OCI-LY3 (cell line): ENCODE results near the gene ARMC6.

Source experiments
- H2AFZ ChIP-seq: fragments of 200-600, 300-600 bp; shearing (Covaris generic); 2 replicates; pipeline ENCODE4 v1.6.0; 2014; ENCODE audit warnings: antibody characterized with exemption, low read depth, low read length
- H3K27ac ChIP-seq: fragments of 200-600, 300-600 bp; sonication (generic); 2 replicates; pipeline ENCODE4 v1.5.1; 2014; ENCODE audit warnings: mild to moderate bottlenecking, low read length, moderate library complexity, mixed read lengths
- H3K27me3 ChIP-seq: fragments of 200-600, 300-600 bp; sonication (generic); 2 replicates; pipeline ENCODE4 v1.6.1; 2014; ENCODE audit warnings: low read depth, low read length, mixed read lengths
- H3K36me3 ChIP-seq: fragments of 200-600, 300-600 bp; sonication (generic); replicated peaks from 2 replicates; pipeline ENCODE3; 2014; ENCODE audit warnings: low read depth, low read length, mixed read lengths
- H3K4me1 ChIP-seq: fragments of 300-600, 200-600 bp; sonication (generic); 2 replicates; pipeline ENCODE4 v1.6.1; 2014; ENCODE audit warnings: low read length, mixed read lengths
- H3K4me2 ChIP-seq: fragments of 200-600, 300-600 bp; sonication (generic); 2 replicates; pipeline ENCODE4 v1.6.1; 2014; ENCODE audit warnings: low read length, mixed read lengths
- H3K4me3 ChIP-seq: fragments of 300-600, 200-600 bp; sonication (generic); 2 replicates; pipeline ENCODE4 v1.5.1; 2014; ENCODE audit warnings: antibody characterized with exemption, mild to moderate bottlenecking, low read length, moderate library complexity
- H3K79me2 ChIP-seq: fragments of 300-600, 200-600 bp; shearing (Covaris generic); 2 replicates; pipeline ENCODE4 v1.6.1; 2014; ENCODE audit warnings: mild to moderate bottlenecking, low read length, mixed read lengths
- H3K9ac ChIP-seq: fragments of 300-600, 200-600 bp; shearing (Covaris generic); 2 replicates; pipeline ENCODE4 v1.6.0; 2014; ENCODE audit warnings: mild to moderate bottlenecking, low read length, moderate library complexity
- H3K9me3 ChIP-seq: fragments of 200-600, 300-600 bp; shearing (Covaris generic); 2 replicates; pipeline ENCODE4 v1.6.1; 2014; ENCODE audit warnings: low read length, mixed read lengths; ENCODE audit not compliant: insufficient read depth
- H4K20me1 ChIP-seq: fragments of 200-600, 300-600 bp; sonication (generic); 2 replicates; pipeline ENCODE4 v1.6.1; 2016; ENCODE audit warnings: low read length, mixed read lengths; ENCODE audit not compliant: insufficient read depth
- EZH2phosphoT487 ChIP-seq: fragments of 200-600 bp; shearing (Covaris generic); IDR thresholded peaks from 2 replicates; pipeline ENCODE4 v1.6.1; 2018; ENCODE audit warnings: antibody characterized with exemption, mixed run types, low read depth
- TF ChIP-seq, protein P1 (sequence below): fragments of 200-600, 300-600 bp; sonication (generic); IDR thresholded peaks from 2 replicates; pipeline ENCODE4 v1.5.1; 2014; ENCODE audit warnings: antibody characterized with exemption, low read length, low read depth

ARMC6 gene

DNA sequence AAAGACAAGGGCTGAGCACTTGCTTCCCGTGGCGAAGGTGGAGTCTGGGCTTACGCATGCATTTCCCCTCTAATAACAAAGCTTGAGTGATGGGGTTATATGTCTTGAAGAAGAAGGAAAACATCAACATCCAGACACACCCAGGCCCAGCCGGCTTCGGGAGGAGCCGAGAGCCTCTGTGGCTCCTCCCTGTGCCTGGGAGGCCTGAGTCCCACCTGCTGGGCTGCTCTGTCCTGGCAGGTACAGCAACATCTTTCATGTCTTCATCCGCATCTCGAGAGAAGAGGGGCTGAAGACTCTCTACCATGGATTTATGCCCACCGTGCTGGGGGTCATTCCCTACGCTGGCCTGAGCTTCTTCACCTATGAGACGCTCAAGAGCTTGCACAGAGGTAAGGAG lies 74.3 kb downstream of the ARMC6 start:
- no peak for TF ChIP-seq EZH2phosphoT487
- TF ChIP-seq, protein P1, sequence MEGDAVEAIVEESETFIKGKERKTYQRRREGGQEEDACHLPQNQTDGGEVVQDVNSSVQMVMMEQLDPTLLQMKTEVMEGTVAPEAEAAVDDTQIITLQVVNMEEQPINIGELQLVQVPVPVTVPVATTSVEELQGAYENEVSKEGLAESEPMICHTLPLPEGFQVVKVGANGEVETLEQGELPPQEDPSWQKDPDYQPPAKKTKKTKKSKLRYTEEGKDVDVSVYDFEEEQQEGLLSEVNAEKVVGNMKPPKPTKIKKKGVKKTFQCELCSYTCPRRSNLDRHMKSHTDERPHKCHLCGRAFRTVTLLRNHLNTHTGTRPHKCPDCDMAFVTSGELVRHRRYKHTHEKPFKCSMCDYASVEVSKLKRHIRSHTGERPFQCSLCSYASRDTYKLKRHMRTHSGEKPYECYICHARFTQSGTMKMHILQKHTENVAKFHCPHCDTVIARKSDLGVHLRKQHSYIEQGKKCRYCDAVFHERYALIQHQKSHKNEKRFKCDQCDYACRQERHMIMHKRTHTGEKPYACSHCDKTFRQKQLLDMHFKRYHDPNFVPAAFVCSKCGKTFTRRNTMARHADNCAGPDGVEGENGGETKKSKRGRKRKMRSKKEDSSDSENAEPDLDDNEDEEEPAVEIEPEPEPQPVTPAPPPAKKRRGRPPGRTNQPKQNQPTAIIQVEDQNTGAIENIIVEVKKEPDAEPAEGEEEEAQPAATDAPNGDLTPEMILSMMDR: no peak
- Histone ChIP-seq H3K9ac (no peak overlapping the region), H2AFZ (no peak overlapping the region), H3K4me2 (no peak overlapping the region), H3K9me3 (no peaks in the 10 kb centered on the region), H4K20me1 (no peaks in the 10 kb centered on the region), H3K36me3 (no peaks in the 10 kb centered on the region), H3K79me2 (no peaks in the 10 kb centered on the region), H3K27me3 (no peaks in the 10 kb centered on the region), H3K27ac (no peak overlapping the region), H3K4me1 (no peaks in the 10 kb centered on the region), H3K4me3 (no peak overlapping the region)
